COLO668 (cell line): ENCODE measurements around the gene SUSD5.

Experiments
- DNase-seq: peaks from one replicate; lab custom pipeline; 2025; ENCODE audit not compliant: unreplicated experiment; lab: John Stamatoyannopoulos, UW

The SUSD5 gene

GRCh38 chr3:33218446-33219174 lies at the start of gene SUSD5:
SUSD5 (minus strand) TSS chr3:33218810; CDS start chr3:33218797, 13 bp downstream.
- peak; percentile 3 for DNase-seq

DNA sequence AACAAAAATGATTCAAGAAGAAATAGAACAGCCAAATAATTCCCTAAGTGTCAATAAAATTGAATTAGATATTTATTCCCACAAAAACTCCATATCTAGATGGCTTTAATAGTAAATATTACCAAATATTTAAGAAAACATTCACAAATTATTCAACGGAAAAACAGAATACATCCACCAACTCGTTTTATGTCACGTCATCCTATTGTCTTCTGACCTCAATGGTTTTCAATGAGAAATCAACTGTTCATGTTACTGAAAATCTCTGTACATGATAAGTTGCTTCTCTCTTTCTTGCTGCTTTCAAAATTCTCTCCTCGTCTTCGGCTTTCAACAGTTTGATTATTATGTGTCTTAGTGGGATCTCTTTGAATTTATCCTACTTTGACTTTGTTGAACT lies 41.5 kb upstream of the SUSD5 start:
- no peak for DNase-seq

GRCh38 chr3:33256249-33256648 lies 37.6 kb upstream of the SUSD5 start:
- no peak for DNase-seq

- DNase-seq = no peak
These were observed 32.1 kb upstream of the SUSD5 start for GRCh38 chr3:33250712-33251111.

- no peak for DNase-seq
These were observed 28.2 kb upstream of the SUSD5 start for GRCh38 chr3:33246786-33247185.

DNA sequence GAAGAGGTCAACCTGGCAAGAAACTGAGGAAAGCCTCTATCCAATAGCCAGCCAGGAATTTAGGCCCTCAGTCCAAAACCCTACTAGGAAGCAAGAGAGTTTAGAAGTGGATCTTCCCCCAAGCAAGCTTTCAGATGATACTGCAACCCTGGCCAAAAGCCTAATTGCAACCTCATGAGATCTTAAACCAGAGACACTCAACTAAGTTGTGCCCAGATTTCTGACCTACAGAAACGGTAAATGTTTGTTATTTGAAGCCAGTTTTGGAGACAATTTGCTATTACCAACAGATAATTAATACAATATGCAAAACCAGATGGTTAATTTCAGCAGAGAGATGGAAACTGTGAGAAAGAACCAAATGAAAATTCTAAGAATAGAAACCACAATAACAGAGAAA lies 21.7 kb upstream of the SUSD5 start:
- DNase-seq = no peak

DNA sequence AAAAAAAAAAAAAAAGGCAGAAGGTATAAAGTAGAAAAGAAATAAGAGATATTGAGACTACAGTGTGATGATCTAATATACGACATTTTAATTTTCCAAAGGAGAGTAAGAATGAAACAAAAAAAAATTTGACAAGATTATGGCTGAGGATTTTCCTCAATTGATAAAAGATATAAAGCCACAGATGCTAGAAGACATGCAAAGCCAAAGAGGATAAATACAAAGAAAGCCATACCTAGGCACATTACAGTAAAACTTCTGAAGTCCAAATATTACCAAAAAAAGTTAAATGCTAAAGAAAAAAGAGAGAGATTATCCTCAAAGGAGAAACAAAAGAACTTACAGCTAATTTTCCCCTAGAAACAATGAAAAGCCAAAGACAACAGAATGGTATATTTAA lies 20.3 kb upstream of the SUSD5 start:
- no peak for DNase-seq

- DNase-seq = no peak
These were observed 18.8 kb upstream of the SUSD5 start for GRCh38 chr3:33237439-33237838.

GRCh38 chr3:33236005-33236404 lies 17.4 kb upstream of the SUSD5 start:
- DNase-seq = no peak

GRCh38 chr3:33233884-33234283 lies 15.3 kb upstream of the SUSD5 start:
- DNase-seq = no peak

- DNase-seq = no peak
These were observed 13.3 kb upstream of the SUSD5 start for GRCh38 chr3:33231756-33232465.

DNA sequence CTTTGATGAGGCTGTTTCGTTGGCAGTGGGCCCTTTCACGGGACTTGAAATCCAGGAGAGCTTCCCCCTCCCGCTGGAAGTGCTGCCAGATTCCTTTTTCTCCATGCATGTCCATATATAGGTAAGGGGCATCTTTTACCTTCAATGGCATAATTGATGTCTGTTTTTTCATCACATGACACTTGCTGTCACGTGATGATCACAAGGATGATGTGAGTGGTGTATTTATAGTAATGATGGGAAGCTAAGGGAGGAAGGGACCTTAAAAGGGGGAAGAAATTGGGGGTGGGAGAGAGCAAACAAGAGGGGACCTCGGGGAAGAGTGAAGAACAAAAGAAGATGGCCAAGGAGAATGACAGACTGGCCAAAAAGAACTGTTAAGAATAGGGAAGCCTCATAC lies 11.3 kb upstream of the SUSD5 start:
- no peak for DNase-seq

GRCh38 chr3:33229066-33229465 lies 10.5 kb upstream of the SUSD5 start:
- DNase-seq = no peak

GRCh38 chr3:33221241-33221640 lies 2.6 kb upstream of the SUSD5 start:
- DNase-seq = no peak

DNA sequence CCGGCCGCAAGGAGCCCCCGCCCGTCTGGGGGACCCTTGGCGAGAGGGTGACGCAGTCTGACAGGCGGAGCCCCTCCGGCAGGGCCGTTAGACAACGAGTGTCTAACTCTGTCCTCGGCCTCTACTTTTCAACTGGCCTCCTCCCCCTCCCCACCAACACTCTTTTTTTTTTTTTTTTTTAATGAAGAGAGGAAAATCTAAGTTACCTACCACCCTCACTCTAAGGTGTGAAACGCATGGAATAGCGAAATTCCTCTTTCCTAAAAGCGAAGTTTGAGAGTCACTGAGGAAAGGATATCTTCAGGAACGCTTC lies 521 bp upstream of the SUSD5 start:
- DNase-seq = no peak

DNA sequence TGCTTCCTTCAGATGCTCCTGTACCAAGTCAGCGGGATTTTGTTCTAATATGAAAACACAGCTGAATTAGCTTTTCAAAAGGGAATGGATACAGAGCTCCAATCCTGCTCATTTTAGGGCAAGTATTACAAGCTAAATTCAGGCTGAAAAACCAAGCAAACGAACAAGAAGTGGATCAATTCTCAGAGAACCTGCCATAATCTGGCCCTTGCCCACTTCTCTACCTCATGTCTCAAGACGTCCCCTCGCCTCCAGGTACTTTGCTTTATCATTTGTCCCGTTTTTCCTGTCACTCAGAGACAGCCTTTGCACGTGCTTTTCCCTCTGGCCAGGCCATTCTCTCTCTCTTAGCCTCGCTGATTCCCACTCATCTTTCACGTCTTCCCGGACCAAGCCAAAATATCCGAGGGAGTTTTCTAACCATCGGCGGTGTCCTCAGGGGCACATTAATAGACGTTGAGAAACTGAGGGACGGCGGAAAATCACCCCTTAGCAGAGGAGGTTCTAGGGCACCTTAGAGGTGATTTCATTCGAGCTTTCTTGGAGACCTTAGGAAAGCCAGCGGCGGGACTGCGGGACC lies 654 bp downstream of the SUSD5 start:
- no peak for DNase-seq

DNA sequence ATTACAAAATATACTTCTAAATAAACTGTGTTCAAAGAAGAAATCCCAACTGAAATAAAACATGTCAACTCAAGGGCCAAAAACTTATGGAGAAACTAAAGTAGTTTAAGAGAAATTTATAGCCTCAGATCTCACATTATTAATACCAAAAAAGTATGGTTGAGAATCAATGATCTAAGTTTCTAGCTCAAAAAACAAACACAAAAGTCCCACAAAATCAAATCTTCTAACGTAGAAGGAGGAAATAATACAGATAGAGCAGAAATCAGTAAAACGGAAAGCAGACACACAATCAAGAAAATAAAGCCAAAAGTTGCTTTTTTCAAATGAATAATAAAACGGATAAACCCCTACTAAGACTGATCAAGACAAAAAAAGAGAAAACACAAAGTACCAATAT lies 2.9 kb downstream of the SUSD5 start:
- no peak for DNase-seq

DNA sequence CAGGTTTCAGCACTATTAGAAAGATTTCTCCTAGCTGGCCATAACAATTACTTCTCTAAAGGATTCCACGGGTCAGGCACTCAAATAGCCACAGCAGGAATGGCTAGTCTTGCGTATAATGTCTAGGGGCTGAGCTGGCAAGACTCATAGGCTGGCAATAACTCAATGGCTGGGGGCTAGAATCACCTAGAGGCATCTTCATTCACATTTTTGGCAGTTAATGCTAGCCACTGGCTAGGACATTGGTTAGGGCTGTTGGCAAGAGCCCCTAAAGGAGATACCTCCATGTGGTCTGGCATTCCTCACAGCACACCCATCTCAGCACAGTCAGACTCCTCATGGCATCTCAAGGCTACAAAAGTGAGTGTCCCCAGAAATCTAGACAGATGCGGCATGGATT lies 6.2 kb downstream of the SUSD5 start:
- DNase-seq = no peak

DNA sequence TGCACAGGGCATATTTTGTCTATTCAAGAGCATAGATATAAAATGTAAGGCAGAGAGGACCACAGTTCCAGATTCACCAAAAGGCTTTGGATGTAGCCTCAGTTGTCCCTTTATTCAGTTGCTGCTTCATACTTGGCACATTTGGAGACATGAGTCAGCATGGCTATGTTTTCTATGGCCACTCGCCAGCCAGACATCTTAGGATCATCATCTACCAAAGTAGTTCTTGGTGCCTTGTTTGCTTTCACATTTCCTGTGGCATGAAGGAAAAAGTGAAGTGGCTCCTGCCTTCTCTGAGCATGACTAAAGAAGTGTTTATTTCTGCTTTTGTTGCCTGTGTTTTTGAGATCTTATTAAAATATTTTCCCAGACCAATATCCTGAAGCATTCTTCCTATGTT lies 7.2 kb downstream of the SUSD5 start:
- DNase-seq = no peak

DNA sequence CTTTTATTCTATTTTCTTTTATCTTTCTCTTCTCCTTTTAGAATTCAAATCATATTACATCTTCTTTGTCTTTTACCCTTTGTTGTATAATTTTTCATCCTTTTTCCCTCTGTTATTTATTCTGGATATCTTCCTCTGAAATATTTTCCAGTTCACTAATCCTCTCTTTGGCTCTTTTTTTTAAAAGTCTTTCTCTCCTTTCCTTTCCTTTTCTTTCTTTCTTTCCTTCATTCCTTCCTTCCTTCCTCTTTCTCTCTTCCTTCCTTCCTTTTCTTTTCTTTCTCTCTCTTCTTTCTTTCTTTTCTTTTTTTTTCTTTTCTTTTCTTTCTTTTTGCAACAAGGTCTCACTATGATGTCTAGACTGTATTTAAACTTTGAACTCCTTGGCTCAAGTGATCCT lies 9.3 kb downstream of the SUSD5 start:
- no peak for DNase-seq

GRCh38 chr3:33202711-33203457 lies 15.7 kb downstream of the SUSD5 start:
- DNase-seq = no peak

DNA sequence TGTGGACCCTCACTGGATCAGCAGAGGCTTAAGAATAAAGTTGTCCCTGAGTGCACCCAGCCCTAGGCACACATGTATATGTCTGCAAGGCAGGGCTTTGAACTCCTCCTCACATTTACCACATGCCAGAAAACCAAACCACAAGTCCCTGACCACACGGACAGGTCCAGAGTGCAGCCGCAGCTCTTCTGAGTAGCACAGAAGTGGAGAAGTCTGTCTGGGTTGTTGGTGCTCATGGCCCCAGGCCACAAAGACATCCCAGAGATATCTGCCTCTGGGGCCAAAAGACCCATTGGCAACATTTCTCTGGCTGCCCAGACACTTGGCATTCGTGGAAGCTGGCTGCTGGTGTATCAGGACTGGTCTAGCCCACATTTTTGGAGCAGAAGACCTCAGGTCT lies 17.4 kb downstream of the SUSD5 start:
- DNase-seq = no peak
